Fibroblast of lung (primary cell): ENCODE results near the gene C5orf24.

Source experiments
- CTCF ChIP-seq, 2 donors: IDR thresholded peaks in 1 of 2; conservative IDR thresholded peaks in 1 of 2; 1 replicate in 1 of 2; 2 replicates in 1 of 2; pipeline ENCODE4 v1.5.1; 2011 to 2012; ENCODE audit warnings: low read length in 2 of 2, control low read depth in 1 of 2, inconsistent platforms in 1 of 2, low read depth in 1 of 2, mild to moderate bottlenecking in 1 of 2
- EZH2 ChIP-seq: IDR thresholded peaks from 2 replicates; pipeline ENCODE4 v1.5.1; 2012; ENCODE audit warnings: low read length, control low read depth, mild to moderate bottlenecking; ENCODE audit errors: missing control alignments

- TF ChIP-seq CTCF (conservative IDR thresholded peaks at IDR 0.05 in 1 of 2, IDR thresholded peaks at IDR 0.05 in 1 of 2; ENCODE audit: low read depth in 1 of 2, low read length in 2 of 2) (no peak), EZH2 (no peak)
These were observed 33.7 kb downstream of the C5orf24 start for GRCh38 chr5:134879456-134879855.
